GM21529 (cell line): ENCODE results near the gene SCPEP1.
A peak's percentile ranks its signal among the peaks of the same experiment; 100 is the strongest.

Experiments
- ATAC-seq: cut with Tn5 transposase; IDR thresholded peaks from one replicate; pipeline ENCODE4 v1.9.1; 2021; ENCODE audit not compliant: unreplicated experiment

SCPEP1 gene

DNA sequence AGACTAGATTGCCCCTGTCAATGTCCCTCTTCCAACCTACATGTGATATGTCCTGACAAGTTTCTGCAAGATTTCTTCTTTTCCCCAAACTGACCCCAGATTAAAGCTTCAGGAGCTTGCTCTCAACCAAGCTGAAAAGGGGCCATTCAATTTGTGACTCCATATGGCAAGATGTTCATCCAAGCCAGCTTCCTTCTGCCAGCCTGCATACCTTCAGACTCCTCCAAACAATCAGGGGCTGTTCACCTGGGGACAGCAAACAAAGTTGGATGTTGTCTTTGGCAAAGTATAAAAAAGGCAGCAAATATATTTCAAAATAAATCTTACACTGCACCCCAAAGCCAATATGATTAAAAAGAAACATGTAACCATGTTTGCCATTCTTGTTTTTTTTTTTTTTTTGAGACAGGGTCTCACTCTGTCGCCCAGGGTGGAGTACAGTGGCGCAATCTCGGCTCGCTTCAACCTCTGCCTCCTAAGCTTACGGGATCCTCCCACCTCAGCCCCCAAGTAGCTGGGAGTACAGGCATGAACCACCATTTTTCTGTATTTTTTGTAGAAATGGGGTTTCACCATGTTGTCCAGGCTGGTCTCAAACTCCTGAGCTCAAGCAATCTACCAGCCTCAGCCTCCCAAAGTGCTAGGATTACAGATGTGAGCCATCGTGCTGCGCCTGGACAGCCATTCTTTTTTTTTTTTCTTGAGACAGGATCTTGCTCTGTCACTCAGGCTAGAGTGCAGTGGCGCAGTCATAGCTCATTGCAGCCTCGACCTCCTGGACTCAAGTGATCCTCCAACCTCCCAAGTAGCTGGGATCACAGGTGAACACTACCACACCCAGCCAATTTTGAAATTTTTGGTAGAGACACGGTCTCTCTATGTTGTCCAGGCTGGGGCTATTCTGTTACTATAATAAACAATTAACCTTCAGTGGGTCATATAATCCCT lies 57.1 kb downstream of the SCPEP1 start:
- no peak for ATAC-seq

DNA sequence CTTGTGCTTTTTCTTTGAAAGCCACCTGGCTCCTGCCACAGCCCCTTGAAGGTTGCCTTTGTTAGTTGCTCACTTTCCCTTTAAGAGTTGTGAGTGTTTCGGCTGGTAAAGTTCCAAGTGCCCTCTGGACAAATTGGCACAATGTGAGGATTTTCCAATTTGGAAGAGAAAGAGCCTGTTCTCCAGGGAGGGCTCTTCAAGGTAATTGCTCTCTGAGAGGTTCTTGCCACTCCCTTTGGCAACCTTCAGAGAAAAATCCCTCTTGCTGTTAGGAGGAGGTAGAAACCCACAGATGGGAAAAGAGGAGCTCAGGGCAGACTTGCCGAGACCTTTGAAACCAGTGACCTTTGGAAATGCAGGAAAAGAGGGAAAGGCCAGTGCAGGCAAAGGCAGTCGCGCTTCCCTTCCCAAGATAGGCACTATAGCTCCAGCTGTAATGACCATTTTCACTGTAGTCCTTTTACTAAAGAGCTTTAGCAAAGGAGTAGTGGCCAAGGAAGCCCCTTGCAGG lies 58.1 kb downstream of the SCPEP1 start:
- ATAC-seq: no peak

DNA sequence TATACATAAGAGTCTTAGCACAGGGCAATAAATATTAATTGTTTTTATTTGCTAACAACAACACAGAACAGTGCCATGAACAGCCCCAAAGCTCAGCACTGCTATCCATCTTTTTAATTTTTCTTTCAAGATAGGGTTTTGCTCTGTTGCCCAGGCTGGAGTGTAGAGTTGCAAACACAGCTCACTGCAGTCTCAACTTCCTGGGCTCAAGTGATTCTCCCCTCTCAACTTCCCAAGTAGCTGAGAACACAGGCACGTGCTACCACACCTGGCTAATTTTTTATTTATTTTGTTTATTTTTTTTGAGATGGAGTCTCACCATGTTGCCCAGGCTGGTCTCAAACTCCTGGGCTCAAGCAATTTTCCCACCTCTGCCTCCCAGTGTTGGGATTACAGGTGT lies 59.5 kb downstream of the SCPEP1 start:
- ATAC-seq: no peak

DNA sequence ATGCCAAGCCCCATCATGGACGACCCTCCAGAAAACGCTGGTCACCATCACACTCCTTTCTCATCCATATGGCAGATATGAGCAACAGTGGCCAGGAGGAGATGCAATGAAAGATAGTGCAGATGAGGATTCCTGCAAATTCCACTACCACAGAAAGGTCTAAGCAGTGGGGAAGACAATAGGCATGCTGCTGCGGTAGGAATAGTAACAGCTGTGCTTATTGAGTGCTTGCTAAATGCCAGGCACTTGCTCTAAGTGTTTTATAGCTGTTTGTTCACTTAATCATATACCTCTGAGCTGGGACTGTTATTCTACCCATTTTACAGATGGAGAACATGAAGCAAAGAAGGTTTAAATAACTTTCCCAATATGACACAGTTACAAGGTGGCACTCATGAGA lies 60.6 kb downstream of the SCPEP1 start:
- no peak for ATAC-seq

DNA sequence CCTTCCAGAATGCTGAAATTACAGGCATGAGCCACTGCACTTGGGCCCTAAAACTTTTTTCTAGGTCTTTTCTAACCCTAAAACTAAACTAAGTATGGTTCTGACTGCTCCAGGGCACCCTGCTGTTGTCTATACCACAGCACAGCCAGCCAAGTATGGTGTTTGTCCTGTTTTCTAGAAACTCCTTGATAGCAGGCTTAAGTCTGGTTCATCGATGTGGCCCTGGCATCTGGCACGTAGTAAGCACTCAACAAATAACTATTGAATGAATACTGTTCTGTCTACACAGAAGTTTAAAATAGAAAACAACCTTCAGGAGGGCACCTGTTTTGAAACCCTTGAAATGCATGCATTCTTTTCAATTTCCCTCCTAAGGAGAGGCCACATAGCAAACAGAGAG lies 62.6 kb downstream of the SCPEP1 start:
- ATAC-seq: no peak

DNA sequence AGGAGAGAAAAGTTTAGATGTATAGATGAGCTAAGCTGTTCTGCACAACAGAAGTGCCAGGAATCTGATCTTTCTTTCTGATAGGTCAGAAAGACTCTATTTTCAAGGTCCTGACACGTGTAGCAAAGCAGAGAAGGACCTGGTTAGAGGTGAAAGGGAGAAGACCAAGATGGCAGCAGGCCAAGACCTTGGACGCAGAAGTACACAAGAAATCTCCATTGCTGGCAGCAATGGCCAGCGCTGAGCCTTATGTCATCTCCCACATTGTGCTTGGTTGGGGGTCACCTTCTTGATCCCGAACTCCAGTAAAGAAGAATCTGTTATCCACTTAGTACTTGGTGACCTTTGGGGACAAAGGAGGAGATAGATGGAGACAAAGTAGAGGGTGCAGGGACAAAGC lies 65.3 kb downstream of the SCPEP1 start:
- no peak for ATAC-seq

DNA sequence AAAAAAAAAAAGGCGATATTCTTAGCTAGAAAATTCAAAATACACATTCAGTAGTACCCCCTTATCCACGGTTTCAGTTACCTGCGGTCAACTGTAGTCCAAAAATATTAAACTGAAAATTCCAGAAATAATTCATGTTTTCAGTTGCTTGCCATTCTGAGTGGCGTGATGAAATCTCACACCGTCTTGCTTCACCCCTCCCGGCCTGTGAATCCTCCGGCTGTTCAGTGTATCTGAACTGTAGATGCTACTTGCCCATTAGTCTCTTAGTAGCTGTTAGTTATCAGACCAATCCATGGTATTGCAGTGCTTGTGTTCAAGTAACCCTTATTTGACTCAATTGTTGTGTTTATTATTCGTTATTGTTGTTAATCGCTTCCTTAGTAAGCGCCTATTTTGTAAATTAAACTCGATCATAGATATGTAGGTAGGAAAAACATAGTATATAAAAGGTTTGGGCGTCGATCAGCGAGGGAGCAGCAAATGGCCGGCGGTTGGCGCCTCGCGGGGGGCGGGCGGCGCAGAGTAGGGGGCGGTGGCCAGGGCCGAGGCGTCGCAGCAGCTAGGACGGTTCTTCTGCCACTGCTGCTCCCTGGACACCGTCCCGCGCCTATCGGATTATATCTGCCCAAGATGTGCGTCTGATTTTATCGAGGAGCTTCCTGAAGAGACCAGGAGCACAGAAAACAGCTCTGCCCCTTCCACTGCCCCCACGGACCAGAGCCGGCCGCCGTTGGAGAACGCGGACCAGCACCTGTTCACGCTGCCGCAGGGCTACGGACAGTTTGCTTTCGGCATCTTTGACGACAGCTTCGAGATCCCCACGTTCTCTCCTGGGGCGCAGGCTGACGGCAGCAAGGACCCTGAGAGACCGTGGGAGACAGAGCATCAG lies 67.3 kb downstream of the SCPEP1 start:
- ATAC-seq: peak; percentile 29

DNA sequence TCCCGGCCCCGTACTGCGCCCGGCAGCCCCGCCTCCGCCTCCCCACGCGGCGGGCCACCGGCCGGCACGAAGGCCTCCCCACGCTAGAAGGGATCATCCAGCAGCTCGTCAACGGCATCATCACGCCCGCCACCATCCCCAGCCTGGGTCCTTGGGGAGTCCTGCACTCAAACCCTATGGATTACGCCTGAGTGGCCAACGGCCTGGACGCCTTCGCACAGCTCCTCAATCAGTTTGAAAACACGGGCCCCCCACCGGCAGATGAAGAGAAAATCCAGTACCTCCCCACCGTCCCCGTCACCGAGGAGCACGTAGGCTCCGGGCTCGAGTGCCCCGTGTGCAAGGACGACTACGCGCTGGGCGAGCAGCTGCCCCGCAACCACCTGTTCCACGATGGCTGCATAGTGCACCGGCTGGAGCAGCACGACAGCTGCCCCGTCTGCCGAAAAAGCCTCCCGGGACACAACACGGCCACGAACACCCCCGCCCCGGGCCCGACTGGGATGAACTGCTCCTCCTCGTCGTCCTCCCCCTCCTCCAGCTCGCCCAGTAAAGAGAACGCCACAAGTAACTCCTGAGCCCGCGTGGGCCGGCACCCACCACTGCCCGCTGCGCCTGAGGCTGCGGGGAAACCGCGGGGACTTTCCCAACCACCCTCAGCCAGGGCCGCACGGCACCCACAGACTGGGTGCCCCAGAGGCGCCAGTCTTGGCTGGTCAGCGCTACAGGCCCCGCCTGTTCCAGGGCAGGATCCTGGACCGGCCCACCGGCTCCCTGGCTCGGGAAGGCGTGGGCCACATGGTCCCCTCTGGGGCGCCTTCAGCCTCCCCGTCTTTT lies 68.2 kb downstream of the SCPEP1 start:
- ATAC-seq: peak; percentile 61

DNA sequence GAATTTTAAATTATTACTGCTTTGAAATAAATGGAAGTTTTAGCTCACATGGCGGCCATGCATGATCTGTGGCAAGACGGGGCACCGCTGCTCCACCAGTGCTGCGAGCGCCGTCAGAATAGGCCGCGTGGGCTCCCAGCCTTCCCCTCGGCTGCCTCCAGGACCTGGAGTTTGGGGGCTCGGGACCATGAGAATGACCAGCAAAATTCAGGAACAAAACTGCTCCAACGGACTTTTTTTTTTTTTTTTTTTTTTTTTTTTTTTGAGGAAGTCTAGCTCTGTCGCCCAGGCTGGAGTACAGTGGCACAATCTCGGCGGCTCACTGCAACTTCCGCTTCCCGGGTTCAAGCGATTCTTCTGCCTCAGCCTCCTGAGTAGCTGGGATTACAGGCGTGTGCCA lies 68.8 kb downstream of the SCPEP1 start:
- ATAC-seq: no peak

DNA sequence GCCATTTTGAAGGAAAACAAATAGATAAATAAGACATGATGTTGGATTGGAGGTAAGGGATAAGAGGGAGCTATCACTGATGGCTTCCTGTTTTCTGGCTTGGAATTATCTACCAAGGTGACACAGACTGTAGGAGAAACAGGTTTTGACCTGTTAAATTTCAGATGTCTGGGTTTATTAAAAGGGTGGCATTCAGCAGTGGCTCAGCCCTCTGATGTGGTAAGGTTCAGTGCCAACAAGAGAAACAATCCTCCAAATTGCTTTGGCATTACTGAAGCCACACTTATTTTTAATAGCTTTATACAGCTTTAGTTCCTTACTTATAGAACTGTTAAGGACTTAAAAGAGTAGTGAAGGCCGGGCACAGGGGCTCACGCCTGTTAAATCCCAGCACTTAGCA lies 70.2 kb downstream of the SCPEP1 start:
- no peak for ATAC-seq

DNA sequence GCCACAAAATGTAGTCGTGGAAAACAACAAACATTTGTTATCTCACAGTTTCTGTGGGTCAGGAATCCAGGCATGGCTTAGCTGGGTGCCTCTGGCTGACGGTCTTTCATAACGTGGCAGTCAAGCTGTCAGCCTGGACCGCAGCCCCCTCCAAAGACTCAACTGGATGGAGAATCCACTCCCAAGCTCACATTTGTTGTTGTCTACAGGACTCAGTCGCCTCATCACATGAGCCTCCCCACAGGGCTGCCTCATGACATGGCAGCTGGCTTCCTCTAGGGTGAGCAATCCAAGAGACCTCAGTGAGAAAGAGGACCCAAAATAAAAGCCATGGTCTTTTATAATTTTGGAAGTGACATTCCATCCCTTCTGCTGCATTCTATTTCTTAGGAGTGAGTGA lies 72.4 kb downstream of the SCPEP1 start:
- ATAC-seq: no peak

DNA sequence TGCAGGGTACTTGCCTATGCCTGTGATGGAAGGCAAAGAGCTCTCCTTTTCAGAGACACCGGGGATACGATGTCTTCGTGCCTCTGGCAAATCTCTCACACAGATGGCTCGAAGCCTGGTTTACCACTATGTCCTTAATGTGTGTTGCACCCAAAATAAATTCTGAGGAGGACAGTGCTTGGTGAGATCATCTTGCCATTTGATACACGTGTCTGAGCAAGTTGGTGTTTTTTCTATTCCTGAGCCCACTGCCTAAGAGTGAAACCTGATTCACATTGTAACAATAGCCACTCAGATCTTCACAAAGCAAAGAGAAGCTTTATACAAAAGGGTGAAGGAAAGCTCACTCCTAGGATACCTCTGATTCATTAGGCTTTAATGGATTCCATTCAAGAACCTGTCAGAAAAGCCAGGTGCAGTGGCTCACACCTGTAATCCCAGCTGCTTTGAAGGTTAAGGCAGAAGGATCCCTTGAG lies 74.0 kb downstream of the SCPEP1 start:
- ATAC-seq: no peak
